GM23338 (cell line): Measurements from ENCODE around the gene CHMP3.

Experiments
- CREB1 ChIP-seq: fragments of 250-450 bp; sonication (Bioruptor Pico); IDR thresholded peaks from 2 replicates; pipeline ENCODE4 v1.5.0; 2020; ENCODE audit warnings: low read depth, mild to moderate bottlenecking, moderate library complexity
- ETS1 ChIP-seq: IDR thresholded peaks from 2 replicates; pipeline ENCODE4 v1.6.1; 2016; ENCODE audit warnings: antibody characterized with exemption
- EZH2 ChIP-seq: fragments of 200-600 bp; sonication (generic); IDR thresholded peaks from one replicate; pipeline ENCODE4 v1.8.0; 2017; ENCODE audit warnings: antibody characterized with exemption, mild to moderate bottlenecking, low read depth; ENCODE audit not compliant: unreplicated experiment
- EZH2phosphoT487 ChIP-seq: fragments of 200-600 bp; sonication (generic); IDR thresholded peaks from one replicate; pipeline ENCODE4 v1.8.1; 2018; ENCODE audit warnings: antibody characterized with exemption; ENCODE audit not compliant: unreplicated experiment
- JUNB ChIP-seq: IDR thresholded peaks from one replicate; pipeline ENCODE4 v1.6.1; 2016; ENCODE audit warnings: antibody characterized with exemption; ENCODE audit not compliant: unreplicated experiment
- POLR2AphosphoS5 ChIP-seq: IDR thresholded peaks from 2 replicates; pipeline ENCODE4 v1.6.1; 2016; ENCODE audit warnings: antibody characterized with exemption, low read depth
- REST ChIP-seq: IDR thresholded peaks from one replicate; pipeline ENCODE4 v1.6.1; 2018; ENCODE audit warnings: antibody characterized with exemption; ENCODE audit not compliant: unreplicated experiment
- STAT1 ChIP-seq: IDR thresholded peaks from one replicate; pipeline ENCODE4 v1.6.1; 2016; ENCODE audit warnings: antibody characterized with exemption; ENCODE audit not compliant: unreplicated experiment
- ZNF114 ChIP-seq: fragments of 250-450 bp; sonication (Bioruptor Pico); IDR thresholded peaks from 2 replicates; pipeline ENCODE4 v1.5.0; 2020; ENCODE audit warnings: mild to moderate bottlenecking, moderate library complexity
- ZNF331 ChIP-seq: fragments of 250-450 bp; sonication (Bioruptor Pico); IDR thresholded peaks from 2 replicates; pipeline ENCODE4 v1.5.0; 2020; ENCODE audit warnings: low read depth, mild to moderate bottlenecking, moderate library complexity
- TF ChIP-seq, protein P1 (sequence below), 2 experiments: fragments of 200-600 bp in 1 of 2; sonication (generic) in 1 of 2; conservative IDR thresholded peaks; 2 replicates each; pipeline versions ENCODE4 v1.5.1 to v1.6.1; 2016 to 2017; ENCODE audit warnings: antibody characterized with exemption in 2 of 2, low read depth in 2 of 2, mild to moderate bottlenecking in 2 of 2, moderate library complexity in 1 of 2
- TF ChIP-seq, protein P2 (sequence below): fragments of 250-450 bp; sonication (Bioruptor Pico); IDR thresholded peaks from 2 replicates; pipeline ENCODE4 v1.5.0; 2020; ENCODE audit warnings: mild to moderate bottlenecking, moderate library complexity

DNA sequence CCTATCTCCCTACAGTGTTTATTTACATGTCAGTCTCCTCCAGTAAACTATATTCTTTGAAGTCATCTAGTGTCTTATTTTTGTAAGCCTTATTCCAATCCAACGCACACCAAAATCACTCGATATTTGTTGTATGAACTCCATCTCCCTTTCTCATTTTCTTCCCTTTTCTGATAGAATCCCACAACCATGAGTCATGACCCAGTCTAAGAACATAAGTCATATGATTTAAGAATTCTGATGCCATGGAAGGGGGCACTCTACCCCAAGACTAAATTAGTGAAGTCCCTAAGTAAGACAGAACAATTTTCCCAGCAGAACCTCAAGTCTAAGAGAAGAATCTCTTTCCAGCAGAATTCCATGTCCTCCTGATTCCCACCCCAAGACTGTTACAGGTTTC, 5.4 kb downstream of the CHMP3 start:
- no peak for TF ChIP-seq EZH2
- TF ChIP-seq, protein P1, sequence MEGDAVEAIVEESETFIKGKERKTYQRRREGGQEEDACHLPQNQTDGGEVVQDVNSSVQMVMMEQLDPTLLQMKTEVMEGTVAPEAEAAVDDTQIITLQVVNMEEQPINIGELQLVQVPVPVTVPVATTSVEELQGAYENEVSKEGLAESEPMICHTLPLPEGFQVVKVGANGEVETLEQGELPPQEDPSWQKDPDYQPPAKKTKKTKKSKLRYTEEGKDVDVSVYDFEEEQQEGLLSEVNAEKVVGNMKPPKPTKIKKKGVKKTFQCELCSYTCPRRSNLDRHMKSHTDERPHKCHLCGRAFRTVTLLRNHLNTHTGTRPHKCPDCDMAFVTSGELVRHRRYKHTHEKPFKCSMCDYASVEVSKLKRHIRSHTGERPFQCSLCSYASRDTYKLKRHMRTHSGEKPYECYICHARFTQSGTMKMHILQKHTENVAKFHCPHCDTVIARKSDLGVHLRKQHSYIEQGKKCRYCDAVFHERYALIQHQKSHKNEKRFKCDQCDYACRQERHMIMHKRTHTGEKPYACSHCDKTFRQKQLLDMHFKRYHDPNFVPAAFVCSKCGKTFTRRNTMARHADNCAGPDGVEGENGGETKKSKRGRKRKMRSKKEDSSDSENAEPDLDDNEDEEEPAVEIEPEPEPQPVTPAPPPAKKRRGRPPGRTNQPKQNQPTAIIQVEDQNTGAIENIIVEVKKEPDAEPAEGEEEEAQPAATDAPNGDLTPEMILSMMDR (conservative IDR thresholded peaks at IDR 0.05; ENCODE audit: low read depth in 2 of 2) = no peak
- TF ChIP-seq EZH2phosphoT487 = no peak
- no peak for TF ChIP-seq REST
- TF ChIP-seq POLR2AphosphoS5 = no peak
- no peak for TF ChIP-seq STAT1
- TF ChIP-seq ETS1 = no peak
- TF ChIP-seq JUNB = no peak
- TF ChIP-seq CREB1 (CRISPR knock-in tag) = no peak
- no peak for TF ChIP-seq ZNF331 (CRISPR knock-in tag)
- no peak for TF ChIP-seq ZNF114 (CRISPR knock-in tag)
- TF ChIP-seq, protein P2, sequence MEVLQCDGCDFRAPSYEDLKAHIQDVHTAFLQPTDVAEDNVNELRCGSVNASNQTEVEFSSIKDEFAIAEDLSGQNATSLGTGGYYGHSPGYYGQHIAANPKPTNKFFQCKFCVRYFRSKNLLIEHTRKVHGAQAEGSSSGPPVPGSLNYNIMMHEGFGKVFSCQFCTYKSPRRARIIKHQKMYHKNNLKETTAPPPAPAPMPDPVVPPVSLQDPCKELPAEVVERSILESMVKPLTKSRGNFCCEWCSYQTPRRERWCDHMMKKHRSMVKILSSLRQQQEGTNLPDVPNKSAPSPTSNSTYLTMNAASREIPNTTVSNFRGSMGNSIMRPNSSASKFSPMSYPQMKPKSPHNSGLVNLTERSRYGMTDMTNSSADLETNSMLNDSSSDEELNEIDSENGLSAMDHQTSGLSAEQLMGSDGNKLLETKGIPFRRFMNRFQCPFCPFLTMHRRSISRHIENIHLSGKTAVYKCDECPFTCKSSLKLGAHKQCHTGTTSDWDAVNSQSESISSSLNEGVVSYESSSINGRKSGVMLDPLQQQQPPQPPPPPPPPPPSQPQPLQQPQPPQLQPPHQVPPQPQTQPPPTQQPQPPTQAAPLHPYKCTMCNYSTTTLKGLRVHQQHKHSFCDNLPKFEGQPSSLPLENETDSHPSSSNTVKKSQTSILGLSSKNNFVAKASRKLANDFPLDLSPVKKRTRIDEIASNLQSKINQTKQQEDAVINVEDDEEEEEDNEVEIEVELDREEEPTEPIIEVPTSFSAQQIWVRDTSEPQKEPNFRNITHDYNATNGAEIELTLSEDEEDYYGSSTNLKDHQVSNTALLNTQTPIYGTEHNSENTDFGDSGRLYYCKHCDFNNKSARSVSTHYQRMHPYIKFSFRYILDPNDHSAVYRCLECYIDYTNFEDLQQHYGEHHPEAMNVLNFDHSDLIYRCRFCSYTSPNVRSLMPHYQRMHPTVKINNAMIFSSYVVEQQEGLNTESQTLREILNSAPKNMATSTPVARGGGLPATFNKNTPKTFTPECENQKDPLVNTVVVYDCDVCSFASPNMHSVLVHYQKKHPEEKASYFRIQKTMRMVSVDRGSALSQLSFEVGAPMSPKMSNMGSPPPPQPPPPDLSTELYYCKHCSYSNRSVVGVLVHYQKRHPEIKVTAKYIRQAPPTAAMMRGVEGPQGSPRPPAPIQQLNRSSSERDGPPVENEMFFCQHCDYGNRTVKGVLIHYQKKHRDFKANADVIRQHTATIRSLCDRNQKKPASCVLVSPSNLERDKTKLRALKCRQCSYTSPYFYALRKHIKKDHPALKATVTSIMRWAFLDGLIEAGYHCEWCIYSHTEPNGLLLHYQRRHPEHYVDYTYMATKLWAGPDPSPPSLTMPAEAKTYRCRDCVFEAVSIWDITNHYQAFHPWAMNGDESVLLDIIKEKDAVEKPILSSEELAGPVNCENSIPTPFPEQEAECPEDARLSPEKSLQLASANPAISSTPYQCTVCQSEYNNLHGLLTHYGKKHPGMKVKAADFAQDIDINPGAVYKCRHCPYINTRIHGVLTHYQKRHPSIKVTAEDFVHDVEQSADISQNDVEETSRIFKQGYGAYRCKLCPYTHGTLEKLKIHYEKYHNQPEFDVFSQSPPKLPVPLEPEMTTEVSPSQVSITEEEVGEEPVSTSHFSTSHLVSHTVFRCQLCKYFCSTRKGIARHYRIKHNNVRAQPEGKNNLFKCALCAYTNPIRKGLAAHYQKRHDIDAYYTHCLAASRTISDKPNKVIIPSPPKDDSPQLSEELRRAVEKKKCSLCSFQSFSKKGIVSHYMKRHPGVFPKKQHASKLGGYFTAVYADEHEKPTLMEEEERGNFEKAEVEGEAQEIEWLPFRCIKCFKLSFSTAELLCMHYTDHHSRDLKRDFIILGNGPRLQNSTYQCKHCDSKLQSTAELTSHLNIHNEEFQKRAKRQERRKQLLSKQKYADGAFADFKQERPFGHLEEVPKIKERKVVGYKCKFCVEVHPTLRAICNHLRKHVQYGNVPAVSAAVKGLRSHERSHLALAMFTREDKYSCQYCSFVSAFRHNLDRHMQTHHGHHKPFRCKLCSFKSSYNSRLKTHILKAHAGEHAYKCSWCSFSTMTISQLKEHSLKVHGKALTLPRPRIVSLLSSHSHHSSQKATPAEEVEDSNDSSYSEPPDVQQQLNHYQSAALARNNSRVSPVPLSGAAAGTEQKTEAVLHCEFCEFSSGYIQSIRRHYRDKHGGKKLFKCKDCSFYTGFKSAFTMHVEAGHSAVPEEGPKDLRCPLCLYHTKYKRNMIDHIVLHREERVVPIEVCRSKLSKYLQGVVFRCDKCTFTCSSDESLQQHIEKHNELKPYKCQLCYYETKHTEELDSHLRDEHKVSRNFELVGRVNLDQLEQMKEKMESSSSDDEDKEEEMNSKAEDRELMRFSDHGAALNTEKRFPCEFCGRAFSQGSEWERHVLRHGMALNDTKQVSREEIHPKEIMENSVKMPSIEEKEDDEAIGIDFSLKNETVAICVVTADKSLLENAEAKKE (CRISPR knock-in tag) = no peak
